Midbrain (tissue), 1 donor: ENCODE results near the gene BABAM1.
A peak's percentile ranks its signal among the peaks of the same experiment; 100 is the strongest.

Source experiments
- DNase-seq: peaks from one replicate; lab custom pipeline; 2025; lab: John Stamatoyannopoulos, UW

The BABAM1 gene

DNA sequence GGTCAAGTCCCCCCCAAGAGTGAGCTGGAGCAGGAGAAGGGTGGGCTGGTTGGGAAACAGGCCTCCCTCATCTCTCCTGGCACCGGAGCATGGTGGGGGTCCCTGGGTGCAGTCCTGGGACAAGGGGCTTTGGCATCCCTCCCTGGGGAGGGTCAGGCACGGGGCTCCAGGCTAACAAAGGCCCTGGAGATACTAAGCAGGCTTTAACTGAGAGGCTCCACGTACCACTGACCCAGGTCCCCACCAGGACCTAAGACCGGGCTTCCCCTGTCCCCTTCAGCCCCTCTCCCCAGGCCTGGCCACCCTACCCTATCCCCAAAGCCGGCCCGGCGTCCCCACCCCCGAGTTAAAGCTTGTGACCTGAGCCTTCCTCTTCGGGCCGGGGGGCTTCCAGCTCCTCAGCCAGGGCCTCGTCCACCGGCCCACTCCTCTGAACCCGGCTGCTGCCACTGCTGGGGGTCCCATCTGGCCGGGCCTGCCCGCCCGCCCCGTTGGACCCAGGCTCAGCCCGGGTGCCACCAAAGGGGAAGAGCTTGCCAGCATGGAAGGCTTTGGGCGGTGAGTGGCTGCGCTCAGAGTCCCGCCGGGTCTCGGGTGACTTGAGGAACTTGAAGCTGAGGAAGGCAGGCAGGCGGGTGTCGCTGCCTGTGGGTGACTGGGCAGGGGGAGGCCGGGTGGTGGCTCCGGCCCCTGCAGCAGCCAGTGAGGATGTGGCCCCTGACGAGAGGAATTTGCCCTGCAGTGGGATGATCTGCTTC lies 57.3 kb downstream of the BABAM1 start:
- DNase-seq = no peak

DNA sequence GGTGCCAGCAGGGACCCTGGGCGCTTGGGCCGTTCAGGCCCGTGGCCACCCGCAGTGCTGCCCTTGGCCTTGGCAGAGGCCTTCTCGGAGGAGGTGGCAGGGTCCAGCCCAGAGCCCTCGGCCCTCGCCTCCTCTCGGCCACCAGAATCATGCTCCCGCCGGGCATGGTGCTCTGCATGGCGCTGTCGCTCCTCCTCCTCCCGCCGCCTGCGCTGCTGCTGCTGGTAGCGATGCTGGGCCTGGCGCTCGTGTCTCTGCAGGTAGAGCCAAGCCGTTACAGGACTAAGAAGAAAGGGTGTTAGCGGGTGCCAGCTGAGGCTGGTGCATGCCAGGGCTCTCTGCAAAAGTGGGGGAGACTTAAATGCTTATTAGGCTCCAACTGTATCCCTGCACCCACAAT lies 57.9 kb downstream of the BABAM1 start:
- no peak for DNase-seq

DNA sequence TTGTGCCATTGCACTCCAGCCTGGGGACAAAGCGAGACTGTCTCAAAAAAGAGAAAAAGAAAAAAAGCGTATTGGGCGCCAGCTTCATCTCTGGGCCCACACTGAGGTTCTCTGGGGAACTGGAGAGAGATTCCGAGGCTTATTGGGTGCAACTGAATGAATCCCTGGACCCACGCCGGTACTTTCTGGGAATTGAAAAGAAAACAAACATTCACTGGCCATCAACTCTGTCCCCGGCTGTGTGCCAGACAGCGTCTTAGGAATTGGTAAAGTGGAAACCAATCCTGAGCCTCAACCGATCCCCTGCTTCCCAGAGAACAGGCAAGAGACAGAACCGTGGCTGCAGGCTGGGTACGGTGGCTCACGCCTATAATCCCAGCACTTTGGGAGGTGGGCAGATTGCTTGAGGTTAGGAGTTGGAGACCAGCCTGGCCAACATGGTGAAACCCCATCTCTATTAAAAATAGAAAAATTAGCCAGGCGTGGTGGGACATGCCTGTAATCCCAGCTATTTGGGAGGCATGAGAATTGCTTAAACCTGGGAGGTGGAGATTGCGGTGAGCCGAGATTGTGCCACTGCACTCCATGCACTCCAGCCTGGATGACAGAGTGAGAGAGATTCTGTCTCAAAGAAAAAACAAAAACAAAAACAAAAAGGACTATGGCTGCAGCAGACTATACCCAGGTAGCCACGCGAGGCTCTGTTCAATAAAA lies 58.8 kb downstream of the BABAM1 start:
- DNase-seq = peak; percentile 77

DNA sequence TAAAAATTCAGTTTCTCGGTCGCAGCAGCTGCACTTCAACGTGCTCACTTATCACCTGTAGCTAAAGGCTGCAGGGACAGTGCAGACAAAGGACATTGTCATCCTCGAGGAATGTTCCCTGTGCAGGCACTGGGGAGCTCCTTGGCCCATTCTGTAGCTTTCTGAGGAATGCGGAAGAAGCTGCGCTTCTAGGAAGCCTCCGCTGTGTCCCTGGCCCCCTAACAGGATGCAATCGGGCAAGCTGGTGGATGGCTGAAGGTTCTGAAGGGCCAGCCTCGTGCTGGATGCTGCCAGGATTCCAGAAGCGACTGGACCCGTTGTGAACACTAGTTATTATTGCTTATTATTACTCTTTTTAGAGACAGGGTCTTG lies 59.3 kb downstream of the BABAM1 start:
- no peak for DNase-seq

DNA sequence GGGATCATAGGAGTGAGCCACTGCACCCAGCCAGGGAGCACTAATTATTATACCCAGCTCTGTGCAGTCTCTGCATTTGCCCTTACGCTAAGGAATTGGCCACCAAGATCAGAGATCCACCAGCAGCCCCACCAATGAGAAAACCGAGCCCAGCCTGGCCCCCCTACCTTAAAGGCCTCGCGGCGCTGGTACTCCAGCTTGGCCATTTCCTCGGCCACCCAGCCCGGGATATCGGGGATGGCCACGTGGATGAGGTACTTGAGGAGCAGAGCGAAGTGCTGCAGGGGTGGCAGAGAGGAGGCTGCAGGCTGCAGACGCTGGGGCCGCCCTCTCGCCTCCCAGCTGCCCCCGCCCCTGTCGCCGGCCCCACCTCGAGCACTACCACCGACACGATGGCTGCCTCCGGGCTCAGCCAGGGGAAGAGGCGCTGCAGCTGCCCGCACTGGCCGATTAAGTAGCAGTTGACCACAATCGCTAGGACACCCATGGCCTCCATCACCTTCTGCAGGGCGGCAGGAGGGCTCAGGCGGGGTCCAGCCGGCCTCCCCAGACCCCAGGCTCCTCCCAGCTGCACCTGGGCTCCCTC lies 59.9 kb downstream of the BABAM1 start:
- DNase-seq = no peak

DNA sequence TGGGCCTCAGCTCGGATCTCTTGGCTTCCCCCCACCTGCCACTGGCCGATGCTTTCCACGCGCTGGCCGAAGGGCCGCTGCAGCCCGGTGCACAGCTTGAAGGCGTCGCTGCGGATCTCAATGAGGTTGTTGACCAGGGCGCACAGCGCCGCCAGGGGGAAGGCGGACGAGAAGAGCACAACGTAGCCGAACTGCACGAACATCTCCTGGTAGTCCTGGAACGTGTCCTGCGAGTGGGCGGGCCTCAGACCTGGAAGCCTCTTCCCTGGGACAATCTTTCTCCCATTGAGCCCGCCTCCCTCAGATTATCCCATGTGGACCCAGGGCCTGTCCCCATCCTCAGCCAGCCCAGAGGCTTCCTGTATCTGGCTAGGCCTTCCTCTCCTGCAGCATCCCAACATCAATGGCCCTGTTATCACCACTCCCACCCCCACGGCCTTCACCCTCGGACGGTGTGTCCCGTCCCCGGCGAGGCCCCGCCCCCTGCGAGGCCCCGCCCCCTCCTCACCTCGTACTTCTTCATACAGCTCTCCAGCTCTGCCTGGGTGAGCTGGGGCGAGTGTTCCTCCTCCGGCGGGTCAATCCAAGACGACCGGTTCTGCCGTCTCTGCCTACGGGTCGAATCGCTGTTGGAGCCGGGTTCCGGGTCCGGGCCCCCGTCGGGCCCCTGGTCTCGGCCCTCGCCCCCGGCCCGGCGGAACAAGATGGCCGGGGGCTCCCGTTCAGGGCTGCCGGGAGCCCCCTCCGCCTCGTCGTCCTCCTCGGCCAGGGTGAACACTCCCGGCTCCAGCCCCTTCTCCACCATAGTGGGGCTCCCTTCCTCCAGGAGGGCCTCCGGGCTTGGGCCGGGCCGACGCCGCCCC lies 60.6 kb downstream of the BABAM1 start:
- no peak for DNase-seq
